ENCODE measurements around the gene SLCO2B1. TPM values are rescaled to one million over a fixed set of nuclear protein-coding genes. Genes with fewer than 3 reads are reported as not detected.

Gene SLCO2B1
- total RNA-seq, 1 experiment from 2014 or later, result not detected

DNA sequence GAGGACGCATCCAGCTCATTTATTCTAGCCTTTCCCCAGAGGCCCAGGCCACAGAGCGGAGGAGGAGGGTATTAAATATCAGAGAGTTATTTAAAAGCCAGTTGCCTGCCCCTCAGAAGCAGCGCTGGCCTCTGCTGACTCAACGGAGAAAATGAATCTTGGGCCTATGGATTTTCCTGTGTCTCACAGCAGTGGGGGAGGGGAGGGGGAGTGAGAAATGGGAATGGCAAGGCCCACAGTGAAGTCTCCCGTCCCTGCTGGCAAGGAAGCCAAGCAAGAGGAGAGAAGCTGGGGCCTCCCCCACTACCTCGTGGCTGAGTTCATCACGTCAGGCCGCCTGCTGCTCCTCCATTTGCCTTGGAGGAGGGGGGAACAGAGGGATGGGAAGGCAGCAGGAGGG, 85.2 kb downstream of the SLCO2B1 start:
- Histone ChIP-seq H4K8ac (replicated peaks; ENCODE audit: insufficient read length, low read depth, low read length) (no peak overlapping the region), H3K27ac (ENCODE audit: insufficient read length, low read depth, low read length) (no peak overlapping the region), H3K18ac (ENCODE audit: insufficient read length, low read depth, low read length) (no peak overlapping the region), H3K79me2 (ENCODE audit: insufficient read depth, low read length) (0 out of 2 replicates have a peak, but pooled peaks cover 2% of the 10 kb centered on the region), H3K56ac (ENCODE audit: insufficient read length, low read depth, low read length) (no peak overlapping the region), H3K79me1 (ENCODE audit: insufficient read depth, low read depth, low read length, poor library complexity, severe bottlenecking) (no peaks in the 10 kb centered on the region), H2AFZ (ENCODE audit: low read length) (no peak overlapping the region), H2BK20ac (ENCODE audit: low read depth, low read length, poor library complexity, severe bottlenecking) (no peak overlapping the region), H3K4me2 (ENCODE audit: insufficient read depth, insufficient read length, low read length) (no peak overlapping the region), H2AK5ac (ENCODE audit: insufficient read length, low read length) (no peak overlapping the region), H3K4ac (ENCODE audit: low read depth, low read length) (no peak overlapping the region), H4K20me1 (ENCODE audit: control insufficient read depth, insufficient read depth, insufficient read length) (no peaks in the 10 kb centered on the region), H4K5ac (ENCODE audit: insufficient read length, low read depth, low read length) (no peak overlapping the region), H3K27me3 (ENCODE audit: insufficient read depth, low read length) (peaks cover 3% of the 10 kb centered on the region; the same call in 1 of the 2 replicates), H2BK5ac (ENCODE audit: insufficient read length, low read length) (no peak overlapping the region), H3K23me2 (ENCODE audit: insufficient read length, low read depth, low read length, poor library complexity, severe bottlenecking) (peaks cover 3% of the 10 kb centered on the region), H3K9me3 (ENCODE audit: control insufficient read depth, low read depth, low read length) (no peaks in the 10 kb centered on the region), H3K23ac (ENCODE audit: insufficient read length, low read depth, low read length) (no peak overlapping the region), H3K4me1 (ENCODE audit: insufficient read depth, low read length) (peaks cover 5% of the 10 kb centered on the region), H4K91ac (ENCODE audit: insufficient read length, low read depth, low read length) (no peak overlapping the region), H2BK12ac (ENCODE audit: insufficient read length, low read depth, low read length) (no peak overlapping the region), H3T11ph (ENCODE audit: low read length) (no peak overlapping the region), H3K9ac (ENCODE audit: extremely low read depth, insufficient read length, low read length) (no peak overlapping the region), H3K14ac (ENCODE audit: insufficient read depth, low read length) (no peak overlapping the region), H2BK15ac (ENCODE audit: low read depth, low read length) (no peak overlapping the region), H2BK120ac (ENCODE audit: low read depth, low read length, poor library complexity, severe bottlenecking) (no peak overlapping the region)
- no peak for TF ChIP-seq CTCF (conservative IDR thresholded peaks at IDR 0.05)
- peaks cover 39% of the 10 kb centered on the region for H3K27me3 Mint-ChIP-seq (ENCODE audit: low read depth)
- no CpG with 5 or more reads among the region's 8 CpGs for WGBS (ENCODE audit: extremely low coverage, insufficient read length, low lambda C conversion rate)
- H3K9me3 Mint-ChIP-seq, result no peaks in the 10 kb centered on the region
- no peak overlapping the region for H3K27ac Mint-ChIP-seq
- H3K4me3 Mint-ChIP-seq, result no peak overlapping the region
- no peak for DNase-seq
- no peaks in the 10 kb centered on the region for H3K36me3 Mint-ChIP-seq (ENCODE audit: insufficient read depth in 1 of 3, low read depth in 3 of 3)
- H3K4me1 Mint-ChIP-seq, result peaks cover 29 to 42% of the 10 kb centered on the region in 2 experiments

Measured in H9 (cell line).